ENCODE data around the gene GYS1.

GYS1 gene

GRCh38 chr19:48961051-48961649, 32.0 kb downstream of the GYS1 start:
- no peaks in the 10 kb centered on the region for H3K27me3 ChIP-seq (ENCODE audit: low read length)
- no peaks in the 10 kb centered on the region for H3K9me3 ChIP-seq (ENCODE audit: insufficient read depth, low read length)
- no peak overlapping the region for H3K9ac ChIP-seq (ENCODE audit: low read length)
- H3K36me3 ChIP-seq (ENCODE audit: low read length): no peaks in the 10 kb centered on the region
- H3K4me2 ChIP-seq (ENCODE audit: low read depth, low read length, poor library complexity, severe bottlenecking): no peak overlapping the region
- TF ChIP-seq EZH2phosphoT487 (conservative IDR thresholded peaks at IDR 0.05; ENCODE audit: low read length) (no peak), CTCF (IDR thresholded peaks at IDR 0.05; ENCODE audit: insufficient read depth, low read length, poor library complexity, severe bottlenecking) (no peak)
- H3F3A ChIP-seq (ENCODE audit: insufficient read depth): peaks cover 36% of the 10 kb centered on the region
- no peak overlapping the region for H2AFZ ChIP-seq (ENCODE audit: low read depth, low read length, severe bottlenecking)
- no peak overlapping the region; the same call in 1 of the 2 replicates for H3K27ac ChIP-seq (ENCODE audit: low read depth, low read length)
- no peaks in the 10 kb centered on the region for H3K9me2 ChIP-seq (replicated peaks; ENCODE audit: insufficient read depth, low read length)
- H3K79me2 ChIP-seq (ENCODE audit: insufficient read depth, low read length): peaks cover 13% of the 10 kb centered on the region
- no peaks in the 10 kb centered on the region for H4K20me1 ChIP-seq (ENCODE audit: low read depth, low read length)
- no peak overlapping the region for H3K4me3 ChIP-seq (ENCODE audit: insufficient read depth, low read length, poor library complexity, severe bottlenecking)

GRCh38 chr19:48959341-48960239, 33.5 kb downstream of the GYS1 start:
- H3K9me3 ChIP-seq (ENCODE audit: insufficient read depth, low read length): no peaks in the 10 kb centered on the region
- H3K27ac ChIP-seq (ENCODE audit: low read depth, low read length): no peak overlapping the region
- no peak overlapping the region for H3K4me2 ChIP-seq (ENCODE audit: low read depth, low read length, poor library complexity, severe bottlenecking)
- H3K79me2 ChIP-seq (ENCODE audit: insufficient read depth, low read length): peaks cover 17% of the 10 kb centered on the region
- H3K4me3 ChIP-seq (ENCODE audit: insufficient read depth, low read length, poor library complexity, severe bottlenecking): no peak overlapping the region
- H4K20me1 ChIP-seq (ENCODE audit: low read depth, low read length): no peaks in the 10 kb centered on the region
- H2AFZ ChIP-seq (ENCODE audit: low read depth, low read length, severe bottlenecking): no peak overlapping the region
- H3K27me3 ChIP-seq (ENCODE audit: low read length): no peaks in the 10 kb centered on the region
- H3K9ac ChIP-seq (ENCODE audit: low read length): no peak overlapping the region
- peaks cover 34% of the 10 kb centered on the region for H3F3A ChIP-seq (ENCODE audit: insufficient read depth)
- H3K36me3 ChIP-seq (ENCODE audit: low read length): no peaks in the 10 kb centered on the region
- TF ChIP-seq CTCF (IDR thresholded peaks at IDR 0.05; ENCODE audit: insufficient read depth, low read length, poor library complexity, severe bottlenecking): no peak
- no peak for TF ChIP-seq EZH2phosphoT487 (conservative IDR thresholded peaks at IDR 0.05; ENCODE audit: low read length)
- H3K9me2 ChIP-seq (replicated peaks; ENCODE audit: insufficient read depth, low read length): no peaks in the 10 kb centered on the region

- H4K20me1 ChIP-seq (ENCODE audit: low read depth, low read length): no peaks in the 10 kb centered on the region
- TF ChIP-seq CTCF (IDR thresholded peaks at IDR 0.05; ENCODE audit: insufficient read depth, low read length, poor library complexity, severe bottlenecking) (no peak), EZH2phosphoT487 (conservative IDR thresholded peaks at IDR 0.05; ENCODE audit: low read length) (no peak)
- H3K9me3 ChIP-seq (ENCODE audit: insufficient read depth, low read length): no peaks in the 10 kb centered on the region
- H2AFZ ChIP-seq (ENCODE audit: low read depth, low read length, severe bottlenecking): no peak overlapping the region
- no peak overlapping the region for H3K4me3 ChIP-seq (ENCODE audit: insufficient read depth, low read length, poor library complexity, severe bottlenecking)
- H3K79me2 ChIP-seq (ENCODE audit: insufficient read depth, low read length): peaks cover 17% of the 10 kb centered on the region
- no peak overlapping the region for H3K27ac ChIP-seq (ENCODE audit: low read depth, low read length)
- H3K9ac ChIP-seq (ENCODE audit: low read length): no peak overlapping the region
- H3K9me2 ChIP-seq (replicated peaks; ENCODE audit: insufficient read depth, low read length): no peaks in the 10 kb centered on the region
- H3K27me3 ChIP-seq (ENCODE audit: low read length): no peaks in the 10 kb centered on the region
- H3K4me2 ChIP-seq (ENCODE audit: low read depth, low read length, poor library complexity, severe bottlenecking): no peak overlapping the region
- H3K36me3 ChIP-seq (ENCODE audit: low read length): no peaks in the 10 kb centered on the region
- peaks cover 21% of the 10 kb centered on the region for H3F3A ChIP-seq (ENCODE audit: insufficient read depth)
Measured at GRCh38 chr19:48958006-48958405, 35.1 kb downstream of the GYS1 start.

Data from SU-DHL-6 (cell line).